GM12878 (cell line): ENCODE data around the gene TAF10. TPM values are rescaled to one million over a fixed set of nuclear protein-coding genes. Genes with fewer than 3 reads are reported as not detected.

Experiments
- ATAC-seq: fragments of 200-7000 bp; cut with Tn5 transposase; 3 replicates; pipeline ENCODE4 v1.9.1; 2020; ENCODE audit warnings: mild to moderate bottlenecking, moderate library complexity
- BruUV-seq: library from RNA; stranded (reverse); fragments of 400-500 nt; replicated peaks from 2 replicates; lab custom pipeline; 2021; lab: Mats Ljungman, UMichigan
- CTCF ChIA-PET: fragments of 300-600 bp; sonication (Branson Sonifier 250); formaldehyde crosslinking; extraction: SDS; loops from one replicate; lab custom pipeline; 2021; ENCODE audit warnings: inconsistent platforms; lab: Yijun Ruan, JAX
- POLR2A ChIA-PET: fragments of 350-600 bp; formaldehyde crosslinking; extraction: SDS; loops from one replicate; lab custom pipeline; 2021; ENCODE audit warnings: inconsistent platforms; lab: Charles Lee
- RAD21 ChIA-PET: fragments of 300-600 bp; sonication (Branson Sonifier 250); formaldehyde crosslinking; loops from one replicate; lab custom pipeline; 2023; ENCODE audit warnings: antibody characterized with exemption; ENCODE audit not compliant: unreplicated experiment; lab: Charles Lee
- SMC1A ChIA-PET: fragments of 300-600 bp; sonication (Branson Sonifier 250); formaldehyde crosslinking; loops from one replicate; lab custom pipeline; 2023; ENCODE audit not compliant: unreplicated experiment, uncharacterized antibody; lab: Charles Lee
- DNase-seq: peaks from one replicate; pipeline ENCODE4 v3.0.0-alpha.2; 2011; ENCODE audit warnings: low read depth, low spot score
- FAIRE-seq: peaks from 3 replicates; lab custom pipeline; 2011; peaks lifted over from hg19 to GRCh38; lab: Jason Lieb, UNC
- H2AFZ ChIP-seq: 2 replicates; pipeline ENCODE4 v1.6.0; 2011; ENCODE audit warnings: low read depth, low read length, control low read depth; ENCODE audit not compliant: control insufficient read depth
- H3K27ac ChIP-seq: 2 replicates; pipeline ENCODE4 v1.5.1; 2011; ENCODE audit warnings: control low read depth; ENCODE audit not compliant: control insufficient read depth, insufficient read depth
- H3K27me3 ChIP-seq, 2 experiments: replicated peaks in 1 of 2; 2 replicates each; pipeline versions ENCODE4 v1.6.0 to v1.6.1; 2011; ENCODE audit warnings: low read length in 1 of 2; ENCODE audit not compliant: control insufficient read depth in 2 of 2, insufficient read depth in 2 of 2
- H3K36me3 ChIP-seq, 2 experiments: 2 replicates each; pipeline ENCODE4 v1.5.1; 2011; ENCODE audit warnings: low read length in 1 of 2; ENCODE audit not compliant: control insufficient read depth in 2 of 2, insufficient read depth in 2 of 2
- H3K4me1 ChIP-seq: 2 replicates; pipeline ENCODE4 v1.6.1; 2011; ENCODE audit warnings: mild to moderate bottlenecking, low read length, moderate library complexity, mixed read lengths; ENCODE audit not compliant: control insufficient read depth, insufficient read depth
- H3K4me2 ChIP-seq: 2 replicates; pipeline ENCODE4 v1.6.0; 2011; ENCODE audit warnings: control low read depth; ENCODE audit not compliant: control insufficient read depth, insufficient read depth
- H3K4me3 ChIP-seq: fragments of 200-600 bp; sonication (generic); 2 replicates; pipeline ENCODE4 v1.5.1; 2016
- H3K79me2 ChIP-seq: 2 replicates; pipeline ENCODE4 v1.6.0; 2011; ENCODE audit warnings: low read length; ENCODE audit not compliant: control insufficient read depth, insufficient read depth
- H3K9ac ChIP-seq: 2 replicates; pipeline ENCODE4 v1.8.0; 2011; ENCODE audit warnings: low read length, control low read depth, mixed read lengths; ENCODE audit not compliant: control insufficient read depth, insufficient read depth
- H3K9me3 ChIP-seq: replicated peaks from 3 replicates; pipeline ENCODE4 v1.5.1; 2011; ENCODE audit warnings: mild to moderate bottlenecking, low read length; ENCODE audit not compliant: control insufficient read depth, insufficient read depth
- H4K20me1 ChIP-seq: 2 replicates; pipeline ENCODE4 v1.6.0; 2011; ENCODE audit not compliant: control insufficient read depth, insufficient read depth
- CHD1 ChIP-seq: IDR thresholded peaks from 2 replicates; pipeline ENCODE4 v1.6.1; 2012; ENCODE audit warnings: low read depth, low read length, improper control_type of control experiment
- CHD4 ChIP-seq: fragments of 200-600 bp; sonication (generic); IDR thresholded peaks from 2 replicates; pipeline ENCODE4 v1.6.1; 2016; ENCODE audit warnings: mild to moderate bottlenecking
- FOXK2 ChIP-seq: fragments of 450-650 bp; IDR thresholded peaks from 2 replicates; pipeline ENCODE4 v1.6.1; 2017; ENCODE audit warnings: mild to moderate bottlenecking, moderate library complexity
- KLF5 ChIP-seq: fragments of 450-650 bp; IDR thresholded peaks from 2 replicates; pipeline ENCODE4 v1.6.1; 2014; ENCODE audit warnings: mild to moderate bottlenecking; ENCODE audit not compliant: partially characterized antibody
- NR2C1 ChIP-seq: fragments of 450-650 bp; IDR thresholded peaks from 2 replicates; pipeline ENCODE4 v1.6.1; 2017; ENCODE audit warnings: antibody characterized with exemption, mild to moderate bottlenecking, moderate library complexity
- TCF12 ChIP-seq: IDR thresholded peaks from 2 replicates; pipeline ENCODE4 v1.6.1; 2011; ENCODE audit warnings: low read depth, mild to moderate bottlenecking, low read length
- TCF3 ChIP-seq: IDR thresholded peaks from 2 replicates; pipeline ENCODE4 v1.6.1; 2012; ENCODE audit warnings: low read depth, mild to moderate bottlenecking, low read length, borderline replicate concordance; ENCODE audit not compliant: insufficient read depth
- WGBS: methylation state at CpG from one replicate; pipeline ENCODE4 v1.1.6; 2016; ENCODE audit warnings: low lambda C conversion rate; ENCODE audit not compliant: insufficient replicate concordance, insufficient coverage; ENCODE audit errors: missing lambda C conversion rate; 5-methylcytosine and 5-hydroxymethylcytosine counted together
- in situ Hi-C: fragments of 300-500 bp; cut with MboI; formaldehyde crosslinking; loops from 9 replicates; pipeline ENCODE4 v1.14.3; 2018; ENCODE audit warnings: mixed read lengths
- intact Hi-C: fragments of 100-400 bp; cut with micrococcal nuclease; formaldehyde crosslinking; loops from one replicate; pipeline ENCODE4 v1.14.2; 2022; ENCODE audit not compliant: unreplicated experiment
- polyA plus RNA-seq, 11 experiments: library from polyadenylated mRNA; depleted of rRNA in 4 of 11; unstranded in 6 of 11; stranded (reverse) in 5 of 11; fragments of >200 nt; fragmentation: Nextera tagmentation in 4 of 11; fragmentation: Illumina TruSeq in 1 of 11; extraction: Ambion mirVana in 4 of 11; extraction: Trizol in 1 of 11; gene quantifications; 1 replicate in 1 of 11; 2 replicates in 10 of 11; pipeline versions ENCODE4 v1.2.1 to v1.2.3, GENCODE V29; 2011 to 2016; ENCODE audit warnings: inconsistent platforms in 2 of 11, missing spikeins in 2 of 11, low read depth in 1 of 11
- total RNA-seq, 4 experiments: library from RNA; depleted of rRNA in 3 of 4; stranded (reverse); fragments of >200 nt in 3 of 4; fragmentation: Illumina TruSeq in 1 of 4; extraction: Trizol in 1 of 4; gene quantifications; 2 replicates each; pipeline versions ENCODE4 v1.2.1 to v1.2.3, GENCODE V29; 2013 to 2021
- TF ChIP-seq, protein P1 (sequence below): fragments of 450-650 bp; IDR thresholded peaks from 2 replicates; pipeline ENCODE4 v1.6.1; 2016; ENCODE audit warnings: mild to moderate bottlenecking
- TF ChIP-seq, protein P2 (sequence below): IDR thresholded peaks from 2 replicates; pipeline ENCODE4 v1.6.1; 2012; ENCODE audit warnings: low read depth, low read length, improper control_type of control experiment
- TF ChIP-seq, protein P3 (sequence below): IDR thresholded peaks from 2 replicates; pipeline ENCODE4 v1.6.1; 2011; ENCODE audit warnings: low read depth, low read length, improper control_type of control experiment, borderline replicate concordance
- TF ChIP-seq, protein P4 (sequence below): fragments of 450-650 bp; IDR thresholded peaks from 2 replicates; pipeline ENCODE4 v1.6.1; 2018; ENCODE audit warnings: mild to moderate bottlenecking, low read depth, moderate library complexity; ENCODE audit not compliant: partially characterized antibody
- TF ChIP-seq, protein P5 (sequence below): IDR thresholded peaks from 2 replicates; pipeline ENCODE4 v1.6.1; 2012; ENCODE audit warnings: improper control_type of control experiment, low read depth, low read length; ENCODE audit not compliant: insufficient replicate concordance

TAF10 gene
- total and polyA plus RNA-seq, 10 of the 15 experiments (the other 5 are each of a cell fraction or from before 2014, with no cell fraction given): 26.7 to 251 (median 149) TPM

DNA sequence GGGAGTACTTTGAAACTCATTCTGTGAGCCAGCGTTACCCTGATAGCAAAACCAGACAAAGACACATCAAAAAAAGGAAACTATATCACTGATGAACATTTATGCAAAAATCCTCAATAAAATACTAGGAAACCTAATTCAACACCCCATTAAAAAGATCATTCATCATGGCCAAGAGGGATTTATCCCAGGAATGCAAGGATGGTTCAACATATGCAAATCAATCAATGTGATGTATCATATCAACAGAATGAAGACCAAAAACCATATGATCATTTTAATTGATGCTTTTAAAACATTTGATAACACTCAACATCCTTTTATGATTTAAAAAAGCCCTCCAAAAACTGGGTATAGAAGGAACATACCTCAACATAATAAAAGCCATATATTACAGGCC is 28.4 kb downstream of the TAF10 start (continued):
- TF ChIP-seq, protein P1, sequence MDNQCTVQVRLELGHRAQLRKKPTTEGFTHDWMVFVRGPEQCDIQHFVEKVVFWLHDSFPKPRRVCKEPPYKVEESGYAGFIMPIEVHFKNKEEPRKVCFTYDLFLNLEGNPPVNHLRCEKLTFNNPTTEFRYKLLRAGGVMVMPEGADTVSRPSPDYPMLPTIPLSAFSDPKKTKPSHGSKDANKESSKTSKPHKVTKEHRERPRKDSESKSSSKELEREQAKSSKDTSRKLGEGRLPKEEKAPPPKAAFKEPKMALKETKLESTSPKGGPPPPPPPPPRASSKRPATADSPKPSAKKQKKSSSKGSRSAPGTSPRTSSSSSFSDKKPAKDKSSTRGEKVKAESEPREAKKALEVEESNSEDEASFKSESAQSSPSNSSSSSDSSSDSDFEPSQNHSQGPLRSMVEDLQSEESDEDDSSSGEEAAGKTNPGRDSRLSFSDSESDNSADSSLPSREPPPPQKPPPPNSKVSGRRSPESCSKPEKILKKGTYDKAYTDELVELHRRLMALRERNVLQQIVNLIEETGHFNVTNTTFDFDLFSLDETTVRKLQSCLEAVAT: no peak
- TF ChIP-seq TCF12 (no peak), KLF5 (no peak)
- TF ChIP-seq, protein P2, sequence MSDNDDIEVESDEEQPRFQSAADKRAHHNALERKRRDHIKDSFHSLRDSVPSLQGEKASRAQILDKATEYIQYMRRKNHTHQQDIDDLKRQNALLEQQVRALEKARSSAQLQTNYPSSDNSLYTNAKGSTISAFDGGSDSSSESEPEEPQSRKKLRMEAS: no peak
- TF ChIP-seq, protein P3, sequence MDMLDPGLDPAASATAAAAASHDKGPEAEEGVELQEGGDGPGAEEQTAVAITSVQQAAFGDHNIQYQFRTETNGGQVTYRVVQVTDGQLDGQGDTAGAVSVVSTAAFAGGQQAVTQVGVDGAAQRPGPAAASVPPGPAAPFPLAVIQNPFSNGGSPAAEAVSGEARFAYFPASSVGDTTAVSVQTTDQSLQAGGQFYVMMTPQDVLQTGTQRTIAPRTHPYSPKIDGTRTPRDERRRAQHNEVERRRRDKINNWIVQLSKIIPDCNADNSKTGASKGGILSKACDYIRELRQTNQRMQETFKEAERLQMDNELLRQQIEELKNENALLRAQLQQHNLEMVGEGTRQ: no peak
- TF ChIP-seq, protein P4, sequence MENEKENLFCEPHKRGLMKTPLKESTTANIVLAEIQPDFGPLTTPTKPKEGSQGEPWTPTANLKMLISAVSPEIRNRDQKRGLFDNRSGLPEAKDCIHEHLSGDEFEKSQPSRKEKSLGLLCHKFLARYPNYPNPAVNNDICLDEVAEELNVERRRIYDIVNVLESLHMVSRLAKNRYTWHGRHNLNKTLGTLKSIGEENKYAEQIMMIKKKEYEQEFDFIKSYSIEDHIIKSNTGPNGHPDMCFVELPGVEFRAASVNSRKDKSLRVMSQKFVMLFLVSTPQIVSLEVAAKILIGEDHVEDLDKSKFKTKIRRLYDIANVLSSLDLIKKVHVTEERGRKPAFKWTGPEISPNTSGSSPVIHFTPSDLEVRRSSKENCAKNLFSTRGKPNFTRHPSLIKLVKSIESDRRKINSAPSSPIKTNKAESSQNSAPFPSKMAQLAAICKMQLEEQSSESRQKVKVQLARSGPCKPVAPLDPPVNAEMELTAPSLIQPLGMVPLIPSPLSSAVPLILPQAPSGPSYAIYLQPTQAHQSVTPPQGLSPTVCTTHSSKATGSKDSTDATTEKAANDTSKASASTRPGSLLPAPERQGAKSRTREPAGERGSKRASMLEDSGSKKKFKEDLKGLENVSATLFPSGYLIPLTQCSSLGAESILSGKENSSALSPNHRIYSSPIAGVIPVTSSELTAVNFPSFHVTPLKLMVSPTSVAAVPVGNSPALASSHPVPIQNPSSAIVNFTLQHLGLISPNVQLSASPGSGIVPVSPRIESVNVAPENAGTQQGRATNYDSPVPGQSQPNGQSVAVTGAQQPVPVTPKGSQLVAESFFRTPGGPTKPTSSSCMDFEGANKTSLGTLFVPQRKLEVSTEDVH: no peak

DNA sequence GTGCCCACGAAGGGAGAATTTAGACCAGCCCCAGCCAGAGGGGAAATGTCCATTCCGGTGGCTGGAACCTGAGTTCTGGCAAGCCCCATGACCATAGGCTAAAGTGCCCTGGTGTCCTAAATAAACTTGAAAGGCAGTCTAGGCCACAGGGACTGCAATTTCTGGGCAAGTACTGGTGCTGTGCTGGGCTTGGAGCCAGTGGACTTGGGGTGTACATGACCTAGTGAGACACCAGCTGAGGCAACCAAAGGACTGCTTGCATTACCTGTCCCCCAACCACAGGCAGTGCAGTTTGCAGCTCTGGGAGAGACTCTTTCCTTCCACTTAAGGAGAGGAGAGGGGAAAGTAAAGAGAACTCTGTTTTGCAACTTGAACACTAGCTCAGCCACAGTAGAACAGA is 32.3 kb downstream of the TAF10 start:
- H2AFZ ChIP-seq: no peak overlapping the region
- no peak overlapping the region for H3K4me2 ChIP-seq
- CTCF ChIA-PET: no interaction called here
- WGBS: 70% methylated on average over 2 of the region's 2 CpGs
- no peak for ATAC-seq
- in situ Hi-C loops: no loop called here
- H4K20me1 ChIP-seq: no peaks in the 10 kb centered on the region
- FAIRE-seq: no peak
- no peak overlapping the region for H3K27ac ChIP-seq
- H3K4me1 ChIP-seq: no peaks in the 10 kb centered on the region
- POLR2A ChIA-PET: no interaction called here
- SMC1A ChIA-PET: interaction anchor here (1.2 to 1.5 kb wide), 3 partner anchors 14 to 103 kb away, joined by 3 to 5 read pairs (median 5); partner anchors contain the start of gene MRPL17
- RAD21 ChIA-PET: no interaction called here
- no peaks in the 10 kb centered on the region for H3K9me3 ChIP-seq
- H3K36me3 ChIP-seq: peaks cover 4 to 5% of the 10 kb centered on the region in 2 experiments; a peak in 3 of 4 replicates
- intact Hi-C loops: no loop called here
- H3K9ac ChIP-seq: no peak overlapping the region
- no TSS peak for BruUV-seq
- no peak overlapping the region for H3K4me3 ChIP-seq
- no peaks in the 10 kb centered on the region for H3K27me3 ChIP-seq
- DNase-seq: no peak
- no peaks in the 10 kb centered on the region for H3K79me2 ChIP-seq
- TF ChIP-seq NR2C1 (no peak), CHD4 (no peak), FOXK2 (no peak), TCF3 (no peak), CHD1 (no peak)
- TF ChIP-seq, protein P5, sequence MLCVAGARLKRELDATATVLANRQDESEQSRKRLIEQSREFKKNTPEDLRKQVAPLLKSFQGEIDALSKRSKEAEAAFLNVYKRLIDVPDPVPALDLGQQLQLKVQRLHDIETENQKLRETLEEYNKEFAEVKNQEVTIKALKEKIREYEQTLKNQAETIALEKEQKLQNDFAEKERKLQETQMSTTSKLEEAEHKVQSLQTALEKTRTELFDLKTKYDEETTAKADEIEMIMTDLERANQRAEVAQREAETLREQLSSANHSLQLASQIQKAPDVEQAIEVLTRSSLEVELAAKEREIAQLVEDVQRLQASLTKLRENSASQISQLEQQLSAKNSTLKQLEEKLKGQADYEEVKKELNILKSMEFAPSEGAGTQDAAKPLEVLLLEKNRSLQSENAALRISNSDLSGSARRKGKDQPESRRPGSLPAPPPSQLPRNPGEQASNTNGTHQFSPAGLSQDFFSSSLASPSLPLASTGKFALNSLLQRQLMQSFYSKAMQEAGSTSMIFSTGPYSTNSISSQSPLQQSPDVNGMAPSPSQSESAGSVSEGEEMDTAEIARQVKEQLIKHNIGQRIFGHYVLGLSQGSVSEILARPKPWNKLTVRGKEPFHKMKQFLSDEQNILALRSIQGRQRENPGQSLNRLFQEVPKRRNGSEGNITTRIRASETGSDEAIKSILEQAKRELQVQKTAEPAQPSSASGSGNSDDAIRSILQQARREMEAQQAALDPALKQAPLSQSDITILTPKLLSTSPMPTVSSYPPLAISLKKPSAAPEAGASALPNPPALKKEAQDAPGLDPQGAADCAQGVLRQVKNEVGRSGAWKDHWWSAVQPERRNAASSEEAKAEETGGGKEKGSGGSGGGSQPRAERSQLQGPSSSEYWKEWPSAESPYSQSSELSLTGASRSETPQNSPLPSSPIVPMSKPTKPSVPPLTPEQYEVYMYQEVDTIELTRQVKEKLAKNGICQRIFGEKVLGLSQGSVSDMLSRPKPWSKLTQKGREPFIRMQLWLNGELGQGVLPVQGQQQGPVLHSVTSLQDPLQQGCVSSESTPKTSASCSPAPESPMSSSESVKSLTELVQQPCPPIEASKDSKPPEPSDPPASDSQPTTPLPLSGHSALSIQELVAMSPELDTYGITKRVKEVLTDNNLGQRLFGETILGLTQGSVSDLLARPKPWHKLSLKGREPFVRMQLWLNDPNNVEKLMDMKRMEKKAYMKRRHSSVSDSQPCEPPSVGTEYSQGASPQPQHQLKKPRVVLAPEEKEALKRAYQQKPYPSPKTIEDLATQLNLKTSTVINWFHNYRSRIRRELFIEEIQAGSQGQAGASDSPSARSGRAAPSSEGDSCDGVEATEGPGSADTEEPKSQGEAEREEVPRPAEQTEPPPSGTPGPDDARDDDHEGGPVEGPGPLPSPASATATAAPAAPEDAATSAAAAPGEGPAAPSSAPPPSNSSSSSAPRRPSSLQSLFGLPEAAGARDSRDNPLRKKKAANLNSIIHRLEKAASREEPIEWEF: no peak
